ENCODE data around the gene VBP1.
"Not testable (repeated sequence)": the region's sequence is repeated elsewhere in the genome, so short reads cannot be mapped to it uniquely, and the experiment has no call there.

The VBP1 gene

GRCh38 chrX:155216179-155216939, at the start of gene VBP1:
TSS of gene VBP1 (plus strand) at chrX:155216460. CDS start at chrX:155216483, 23 bp downstream.
- DNase-seq: peak; percentile 82

- no peak for DNase-seq
These were observed 46.4 kb upstream of the VBP1 start for GRCh38 chrX:155169881-155170280.

- no peak for DNase-seq
These were observed 36.8 kb upstream of the VBP1 start for GRCh38 chrX:155179346-155179997.

GRCh38 chrX:155188786-155189185, 27.5 kb upstream of the VBP1 start:
- DNase-seq: no peak

GRCh38 chrX:155211208-155211607, 5.1 kb upstream of the VBP1 start:
- DNase-seq: no peak

GRCh38 chrX:155213731-155214130, 2.5 kb upstream of the VBP1 start:
- no peak for DNase-seq

- DNase-seq: no peak
These were observed 649 bp upstream of the VBP1 start for GRCh38 chrX:155215443-155216178.

GRCh38 chrX:155216940-155217440, 730 bp downstream of the VBP1 start:
- no peak for DNase-seq

- no peak for DNase-seq
These were observed 2.5 kb downstream of the VBP1 start for GRCh38 chrX:155218777-155219176.

- no peak for DNase-seq
These were observed 5.1 kb downstream of the VBP1 start for GRCh38 chrX:155221351-155221750.

- DNase-seq: not testable (repeated sequence)
These were observed 7.5 kb downstream of the VBP1 start for GRCh38 chrX:155223746-155224145.

- no peak for DNase-seq
These were observed 9.5 kb downstream of the VBP1 start for GRCh38 chrX:155225774-155226173.

- DNase-seq: no peak
These were observed 14.9 kb downstream of the VBP1 start for GRCh38 chrX:155231163-155231562.

GRCh38 chrX:155235891-155236290, 19.6 kb downstream of the VBP1 start:
- no peak for DNase-seq

- DNase-seq: no peak
These were observed 21.5 kb downstream of the VBP1 start for GRCh38 chrX:155237719-155238118.

GRCh38 chrX:155242300-155242699, 26.0 kb downstream of the VBP1 start:
- DNase-seq: no peak

GRCh38 chrX:155246748-155247147, 30.5 kb downstream of the VBP1 start:
- no peak for DNase-seq

- DNase-seq: no peak
These were observed 31.2 kb downstream of the VBP1 start for GRCh38 chrX:155247497-155247896.

GRCh38 chrX:155251391-155251790, 35.1 kb downstream of the VBP1 start:
- no peak for DNase-seq

- no peak for DNase-seq
These were observed 43.5 kb downstream of the VBP1 start for GRCh38 chrX:155259752-155260151.

- DNase-seq: no peak
These were observed 46.9 kb downstream of the VBP1 start for GRCh38 chrX:155262970-155263754.

GRCh38 chrX:155263854-155264628, 47.8 kb downstream of the VBP1 start, which contains the start of gene RAB39B:
TSS of gene RAB39B (minus strand) at chrX:155264491. CDS start at chrX:155264288, 203 bp downstream.
- DNase-seq: peak; percentile 67

Data from activated CD4-positive, alpha-beta T cell treated with anti-CD3 and anti-CD28 coated beads, Interleukin-2, amount 50 U/mL, for 1 hour (primary cell).